Esophagus (tissue), 2 donors: ENCODE results near the gene ROBO2. TPM values are rescaled to one million over a fixed set of nuclear protein-coding genes. Genes with fewer than 3 reads are reported as not detected.

Experiments used
- H3K27ac ChIP-seq, 2 donors: one replicate each; pipeline ENCODE4 v1.5.1; 2013; ENCODE audit warnings: low read depth in 2 of 2, mild to moderate bottlenecking in 2 of 2, inconsistent platforms in 1 of 2, low read length in 1 of 2, moderate library complexity in 1 of 2
- H3K27me3 ChIP-seq, 2 donors: one replicate each; pipeline ENCODE4 v1.6.1; 2013; ENCODE audit warnings: low read length in 2 of 2, control low read depth in 1 of 2, mild to moderate bottlenecking in 1 of 2; ENCODE audit not compliant: insufficient read depth in 2 of 2, control insufficient read depth in 1 of 2
- H3K36me3 ChIP-seq, 2 donors: one replicate each; pipeline ENCODE4 v1.6.1; 2013; ENCODE audit warnings: low read length in 1 of 2; ENCODE audit not compliant: control insufficient read depth in 2 of 2, insufficient read depth in 2 of 2
- H3K4me1 ChIP-seq, 2 donors: one replicate each; pipeline ENCODE4 v1.6.1; 2013; ENCODE audit warnings: low read length in 1 of 2; ENCODE audit not compliant: control insufficient read depth in 2 of 2, insufficient read depth in 2 of 2
- H3K4me3 ChIP-seq, 2 donors: one replicate each; pipeline ENCODE4 v1.5.1; 2013; ENCODE audit warnings: low read length in 2 of 2, mild to moderate bottlenecking in 2 of 2, low read depth in 1 of 2, moderate library complexity in 1 of 2
- H3K9me3 ChIP-seq, 2 donors: one replicate each; pipeline ENCODE4 v1.6.1; 2013; ENCODE audit warnings: mild to moderate bottlenecking in 2 of 2, low read depth in 1 of 2, low read length in 1 of 2, moderate library complexity in 1 of 2; ENCODE audit not compliant: control insufficient read depth in 2 of 2, insufficient read depth in 1 of 2
- WGBS, 2 donors: extraction: QIAGEN DNeasy Blood & Tissue Kit; methylation state at CpG; one replicate each; pipeline ENCODE4 v1.1.7; 2013; 5-methylcytosine and 5-hydroxymethylcytosine counted together
- polyA plus RNA-seq, 2 donors: library from polyadenylated mRNA; stranded (reverse); fragments of 200-250 nt; gene quantifications; one replicate each; pipeline ENCODE4 v1.2.3, GENCODE V29; 2013
- donor health status: healthy with polysubstance abuse.
- donor health status: Bipolar disorder and iron deficiency.

The ROBO2 gene
- polyA plus RNA-seq, 2 donors: 1.4 to 2.4 TPM

- 74 to 77% methylated on average over 3 of the region's 3 CpGs for WGBS, 2 donors
- Histone ChIP-seq H3K4me3 (no peak overlapping the region), H3K36me3 (no peaks in the 10 kb centered on the region), H3K9me3 (no peaks in the 10 kb centered on the region), H3K27ac (no peak overlapping the region), H3K27me3 (no peaks in the 10 kb centered on the region), H3K4me1 (no peaks in the 10 kb centered on the region)
Measured at GRCh38 chr3:77524946-77525682, 485.2 kb downstream of the ROBO2 start.

DNA sequence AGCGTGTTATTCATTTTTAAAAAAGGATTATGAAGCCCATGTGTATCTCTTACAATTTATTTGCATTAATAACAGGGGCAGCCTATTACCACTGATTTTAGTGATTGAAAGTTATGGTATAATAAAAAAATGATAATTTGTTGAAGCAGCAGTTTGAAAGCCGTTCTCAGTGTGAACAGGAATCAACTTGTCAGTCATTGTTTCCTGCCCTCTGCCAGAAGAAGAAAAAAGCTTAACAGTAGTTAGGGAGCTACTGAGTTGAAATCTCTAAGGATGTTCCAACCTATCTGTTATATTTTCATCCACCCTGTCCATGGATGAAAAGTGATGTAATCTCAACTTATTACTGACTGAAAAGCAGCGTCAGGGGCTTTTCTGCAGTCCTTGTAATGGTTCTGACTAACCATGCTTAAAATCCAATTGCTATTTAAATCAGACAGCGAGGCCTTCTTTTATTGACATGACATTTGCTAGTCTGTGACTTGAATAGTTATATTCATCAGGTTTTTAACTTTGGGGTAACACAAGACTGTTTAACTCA, 486.7 kb downstream of the ROBO2 start:
- WGBS, 2 donors: 39 to 55% methylated on average over 4 of the region's 4 CpGs
- Histone ChIP-seq H3K4me3 (no peak overlapping the region), H3K9me3 (no peaks in the 10 kb centered on the region), H3K4me1 (no peaks in the 10 kb centered on the region), H3K36me3 (no peaks in the 10 kb centered on the region), H3K27me3 (no peaks in the 10 kb centered on the region), H3K27ac (no peak overlapping the region)

DNA sequence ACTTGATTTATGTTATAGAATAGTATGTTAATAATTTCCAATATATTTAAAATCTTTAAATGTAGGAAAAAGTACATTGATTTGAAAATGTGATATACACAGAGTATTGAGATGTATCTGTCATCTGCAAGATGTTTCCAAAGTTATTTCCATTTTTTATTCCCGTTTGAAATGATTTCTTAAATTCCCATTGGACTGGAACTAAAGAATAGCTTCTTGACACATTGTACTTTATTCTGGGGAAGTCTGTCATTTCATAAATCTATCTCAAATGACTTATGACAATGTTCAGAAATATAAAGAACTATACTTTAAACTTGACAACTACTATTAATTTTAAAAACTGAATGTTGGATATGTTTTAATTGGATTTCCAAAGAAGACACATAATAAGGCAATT, 489.6 kb downstream of the ROBO2 start:
- Histone ChIP-seq H3K4me1 (no peaks in the 10 kb centered on the region), H3K27me3 (no peaks in the 10 kb centered on the region), H3K36me3 (peaks cover 0 to 2% of the 10 kb centered on the region in 2 donors), H3K27ac (no peak overlapping the region), H3K9me3 (peaks cover 0 to 2% of the 10 kb centered on the region in 2 donors), H3K4me3 (no peak overlapping the region)
- 71 to 73% methylated on average over 1 of the region's 1 CpG for WGBS, 2 donors

- Histone ChIP-seq H3K4me1 (no peaks in the 10 kb centered on the region), H3K9me3 (peaks cover 0 to 2% of the 10 kb centered on the region in 2 donors), H3K36me3 (peaks cover 0 to 2% of the 10 kb centered on the region in 2 donors), H3K27ac (no peak overlapping the region), H3K27me3 (no peaks in the 10 kb centered on the region), H3K4me3 (no peak overlapping the region)
- WGBS, 2 donors: 67 to 78% methylated on average over 4 of the region's 4 CpGs
Measured at GRCh38 chr3:77530870-77531269, 491.0 kb downstream of the ROBO2 start.

- Histone ChIP-seq H3K4me1 (no peaks in the 10 kb centered on the region), H3K36me3 (peaks cover 0 to 2% of the 10 kb centered on the region in 2 donors), H3K27ac (no peak overlapping the region), H3K9me3 (peaks cover 0 to 2% of the 10 kb centered on the region in 2 donors), H3K27me3 (no peaks in the 10 kb centered on the region), H3K4me3 (no peak overlapping the region)
- WGBS, 2 donors: 61 to 65% methylated on average over 2 of the region's 2 CpGs
Measured at GRCh38 chr3:77535116-77535515, 495.2 kb downstream of the ROBO2 start.

- H3K9me3 ChIP-seq: peaks cover 0 to 2% of the 10 kb centered on the region in 2 donors
- no peak overlapping the region for H3K27ac ChIP-seq
- H3K4me3 ChIP-seq: no peak overlapping the region
- WGBS, 2 donors: 76 to 80% methylated on average over 3 of the region's 3 CpGs
- H3K4me1 ChIP-seq: no peaks in the 10 kb centered on the region
- H3K36me3 ChIP-seq: peaks cover 0 to 2% of the 10 kb centered on the region in 2 donors
- no peaks in the 10 kb centered on the region for H3K27me3 ChIP-seq
Measured at GRCh38 chr3:77536038-77536775, 496.3 kb downstream of the ROBO2 start.

DNA sequence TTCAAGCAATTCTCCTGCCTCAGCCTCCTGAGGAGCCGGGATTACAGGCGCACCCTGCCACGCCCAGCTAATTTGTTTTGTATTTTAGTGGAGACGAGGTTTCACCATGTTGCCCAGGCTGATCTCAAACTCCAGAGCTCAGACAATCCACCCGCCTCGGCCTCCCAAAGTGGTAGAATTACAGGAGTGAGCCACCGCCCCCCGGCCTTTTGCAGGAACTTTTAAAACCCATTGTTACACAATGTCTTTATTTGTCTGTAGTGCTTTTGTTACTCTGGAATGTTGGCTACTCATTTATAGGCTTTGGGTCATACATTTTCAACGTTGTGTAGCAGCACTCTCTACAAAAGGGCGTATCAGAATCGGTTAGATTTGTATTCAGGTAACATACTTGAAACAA, 499.1 kb downstream of the ROBO2 start:
- no peak overlapping the region for H3K27ac ChIP-seq
- H3K4me1 ChIP-seq: no peaks in the 10 kb centered on the region
- H3K9me3 ChIP-seq: no peaks in the 10 kb centered on the region
- no peak overlapping the region for H3K4me3 ChIP-seq
- no peaks in the 10 kb centered on the region for H3K36me3 ChIP-seq
- no peaks in the 10 kb centered on the region for H3K27me3 ChIP-seq
- WGBS, 2 donors: 88 to 93% methylated on average over 11 of the region's 11 CpGs

- Histone ChIP-seq H3K27ac (no peak overlapping the region), H3K9me3 (no peaks in the 10 kb centered on the region), H3K27me3 (no peaks in the 10 kb centered on the region), H3K4me1 (no peaks in the 10 kb centered on the region), H3K4me3 (no peak overlapping the region), H3K36me3 (no peaks in the 10 kb centered on the region)
- 63 to 83% methylated on average over 2 of the region's 2 CpGs for WGBS, 2 donors
Measured at GRCh38 chr3:77539677-77540076, 499.8 kb downstream of the ROBO2 start.

- 75% methylated on average over 4 of the region's 4 CpGs for WGBS, 2 donors
- no peaks in the 10 kb centered on the region for H3K27me3 ChIP-seq
- H3K4me1 ChIP-seq: no peaks in the 10 kb centered on the region
- no peak overlapping the region for H3K27ac ChIP-seq
- H3K9me3 ChIP-seq: no peaks in the 10 kb centered on the region
- no peak overlapping the region for H3K4me3 ChIP-seq
- no peaks in the 10 kb centered on the region for H3K36me3 ChIP-seq
Measured at GRCh38 chr3:77541203-77541922, 501.5 kb downstream of the ROBO2 start.
